Peyer's patch (tissue), 4 donors: Measurements from ENCODE around the gene RABL3. TPM values are rescaled to one million over a fixed set of nuclear protein-coding genes. Genes with fewer than 3 reads are reported as not detected.

ENCODE experiments used
- DNase-seq, 3 donors: peaks; one replicate each; pipeline ENCODE4 v3.0.0-alpha.2; 2017 to 2019
- H3K27ac ChIP-seq, 4 donors: fragments of 200-600 bp; sonication (generic); one replicate each; pipeline ENCODE4 v1.5.1; 2016 to 2019
- H3K27me3 ChIP-seq, 2 donors: fragments of 200-600 bp; sonication (generic); one replicate each; pipeline ENCODE4 v1.5.1; 2019
- H3K36me3 ChIP-seq, 3 donors: fragments of 200-600 bp; sonication (generic); one replicate each; pipeline ENCODE4 v1.5.1; 2016 to 2019
- H3K4me1 ChIP-seq, 4 donors: fragments of 200-600 bp; sonication (generic); one replicate each; pipeline ENCODE4 v1.5.1; 2016 to 2019
- H3K4me3 ChIP-seq, 4 donors: fragments of 200-600 bp; sonication (generic); 1 replicate in 3 of 4; 2 replicates in 1 of 4; pipeline ENCODE4 v1.5.1; 2016 to 2019; ENCODE audit warnings: mild to moderate bottlenecking in 1 of 4
- H3K9me3 ChIP-seq, 4 donors: fragments of 200-600 bp; sonication (generic); one replicate each; pipeline ENCODE4 v1.5.1; 2016 to 2019; ENCODE audit warnings: mild to moderate bottlenecking in 1 of 4
- CTCF ChIP-seq, 6 experiments: fragments of 450-650 bp in 4 of 6; fragments of 200-600 bp in 2 of 6; sonication (generic) in 1 of 6; IDR thresholded peaks; one replicate each; pipeline ENCODE4 v1.5.1; 2017 to 2019; ENCODE audit warnings: antibody characterized with exemption in 6 of 6, mild to moderate bottlenecking in 3 of 6, moderate library complexity in 1 of 6
- POLR2A ChIP-seq, 2 donors: fragments of 450-650 bp; IDR thresholded peaks; one replicate each; pipeline ENCODE4 v1.5.1; 2017; ENCODE audit warnings: antibody characterized with exemption in 2 of 2, mild to moderate bottlenecking in 2 of 2, moderate library complexity in 2 of 2
- total RNA-seq, 4 donors: library from RNA; depleted of rRNA; stranded (reverse); fragments of >200 nt; gene quantifications; one replicate each; pipeline ENCODE4 v1.1.0, GENCODE V29; 2016

RABL3 gene
- total RNA-seq, 4 donors from 2014 or later: 11.4 to 35.5 (median 14.9) TPM

GRCh38 chr3:120775411-120775810 lies 33.1 kb upstream of the RABL3 start:
- TF ChIP-seq CTCF (IDR thresholded peaks at IDR 0.05) (no peak), POLR2A (IDR thresholded peaks at IDR 0.05) (no peak)
- no peak for DNase-seq
- peaks cover 0 to 34% (median 0%) of the 10 kb centered on the region in 3 donors for H3K36me3 ChIP-seq

GRCh38 chr3:120773932-120774331 lies 31.6 kb upstream of the RABL3 start:
- no peak overlapping the region for H3K4me3 ChIP-seq
- H3K36me3 ChIP-seq: peaks cover 0 to 26% (median 0%) of the 10 kb centered on the region in 3 donors
- H3K27ac ChIP-seq: no peak overlapping the region
- TF ChIP-seq CTCF (IDR thresholded peaks at IDR 0.05): no peak
- no peak for TF ChIP-seq POLR2A (IDR thresholded peaks at IDR 0.05)
- H3K27me3 ChIP-seq: no peaks in the 10 kb centered on the region
- no peak for DNase-seq
- H3K9me3 ChIP-seq: no peaks in the 10 kb centered on the region
- H3K4me1 ChIP-seq: no peaks in the 10 kb centered on the region

More at GRCh38 chr3:120775411-120775810, 33.1 kb upstream of the RABL3 start:
- H3K27me3 ChIP-seq: no peaks in the 10 kb centered on the region
- no peak overlapping the region for H3K4me3 ChIP-seq
- H3K4me1 ChIP-seq: no peaks in the 10 kb centered on the region
- no peak overlapping the region for H3K27ac ChIP-seq
- H3K9me3 ChIP-seq: no peaks in the 10 kb centered on the region

- no peak for DNase-seq
- Histone ChIP-seq H3K9me3 (no peaks in the 10 kb centered on the region), H3K36me3 (peaks cover 0 to 25% (median 0%) of the 10 kb centered on the region in 3 donors), H3K4me3 (no peak overlapping the region), H3K27ac (no peak overlapping the region), H3K27me3 (no peaks in the 10 kb centered on the region), H3K4me1 (no peaks in the 10 kb centered on the region)
- TF ChIP-seq CTCF (IDR thresholded peaks at IDR 0.05): no peak
- no peak for TF ChIP-seq POLR2A (IDR thresholded peaks at IDR 0.05)
These were observed 29.8 kb upstream of the RABL3 start for GRCh38 chr3:120772081-120772480.

- no peaks in the 10 kb centered on the region for H3K4me1 ChIP-seq
- H3K9me3 ChIP-seq: no peaks in the 10 kb centered on the region
- DNase-seq: no peak
- no peaks in the 10 kb centered on the region for H3K27me3 ChIP-seq
- H3K36me3 ChIP-seq: peaks cover 0 to 15% (median 0%) of the 10 kb centered on the region in 3 donors
- H3K27ac ChIP-seq: no peak overlapping the region
- no peak overlapping the region for H3K4me3 ChIP-seq
- TF ChIP-seq POLR2A (IDR thresholded peaks at IDR 0.05): no peak
- TF ChIP-seq CTCF (IDR thresholded peaks at IDR 0.05): no peak
These were observed 28.6 kb upstream of the RABL3 start for GRCh38 chr3:120770891-120771290.

GRCh38 chr3:120769436-120769835 lies 27.1 kb upstream of the RABL3 start:
- peaks cover 0 to 15% (median 0%) of the 10 kb centered on the region in 3 donors for H3K36me3 ChIP-seq
- DNase-seq: no peak

More at GRCh38 chr3:120769436-120769835, 27.1 kb upstream of the RABL3 start:
- TF ChIP-seq POLR2A (IDR thresholded peaks at IDR 0.05): no peak
- no peak for TF ChIP-seq CTCF (IDR thresholded peaks at IDR 0.05)
- Histone ChIP-seq H3K4me3 (no peak overlapping the region), H3K27ac (no peak overlapping the region), H3K4me1 (no peaks in the 10 kb centered on the region), H3K27me3 (no peaks in the 10 kb centered on the region), H3K9me3 (no peaks in the 10 kb centered on the region)
